Fibroblast of skin of scalp (primary cell): Measurements from ENCODE around the gene PKP3.
"Not testable (repeated sequence)": the region's sequence is repeated elsewhere in the genome, so short reads cannot be mapped to it uniquely, and the experiment has no call there.

ENCODE experiments used
- DNase-seq: peaks from one replicate; pipeline ENCODE4 v3.0.0-alpha.2; 2013

Gene PKP3

GRCh38 chr11:362642-363442 lies 31.2 kb upstream of the PKP3 start:
- no peak for DNase-seq

GRCh38 chr11:363443-363805 lies 30.6 kb upstream of the PKP3 start:
- not testable (repeated sequence) for DNase-seq

GRCh38 chr11:363948-364761 lies 29.9 kb upstream of the PKP3 start:
- DNase-seq = peak; percentile 37

GRCh38 chr11:364991-365725 lies 28.9 kb upstream of the PKP3 start:
- peak; percentile 57 for DNase-seq

DNA sequence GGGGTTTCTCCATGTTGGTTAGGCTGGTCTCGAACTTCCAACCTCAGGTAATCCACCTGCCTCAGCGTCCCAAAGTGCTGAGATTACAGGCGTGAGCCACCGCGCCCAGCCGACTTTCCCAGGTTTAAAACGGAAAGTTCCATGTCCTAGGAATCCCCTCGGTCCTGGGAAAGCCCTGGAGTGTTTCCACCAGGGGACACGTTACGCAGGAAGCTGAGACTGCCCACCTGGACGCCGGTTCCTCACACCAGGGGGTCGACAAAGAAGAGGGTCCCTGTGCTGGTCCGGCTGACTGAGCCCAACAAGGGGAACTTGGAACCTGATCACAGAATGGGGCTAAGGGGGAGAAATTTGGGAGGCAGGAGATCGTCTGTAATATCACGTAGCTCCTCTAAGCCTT lies 28.2 kb upstream of the PKP3 start:
- no peak for DNase-seq

- no peak for DNase-seq
Measured at GRCh38 chr11:367956-368413, 26.0 kb upstream of the PKP3 start.

- DNase-seq = no peak
Measured at GRCh38 chr11:368414-369335, 25.3 kb upstream of the PKP3 start.

- peak; percentile 47 for DNase-seq
Measured at GRCh38 chr11:369336-370018, 24.5 kb upstream of the PKP3 start, which contains the start of gene B4GALNT4. Gene B4GALNT4, plus strand, starts transcription at chr11:369499. Its CDS starts 305 bp downstream, at chr11:369804.

DNA sequence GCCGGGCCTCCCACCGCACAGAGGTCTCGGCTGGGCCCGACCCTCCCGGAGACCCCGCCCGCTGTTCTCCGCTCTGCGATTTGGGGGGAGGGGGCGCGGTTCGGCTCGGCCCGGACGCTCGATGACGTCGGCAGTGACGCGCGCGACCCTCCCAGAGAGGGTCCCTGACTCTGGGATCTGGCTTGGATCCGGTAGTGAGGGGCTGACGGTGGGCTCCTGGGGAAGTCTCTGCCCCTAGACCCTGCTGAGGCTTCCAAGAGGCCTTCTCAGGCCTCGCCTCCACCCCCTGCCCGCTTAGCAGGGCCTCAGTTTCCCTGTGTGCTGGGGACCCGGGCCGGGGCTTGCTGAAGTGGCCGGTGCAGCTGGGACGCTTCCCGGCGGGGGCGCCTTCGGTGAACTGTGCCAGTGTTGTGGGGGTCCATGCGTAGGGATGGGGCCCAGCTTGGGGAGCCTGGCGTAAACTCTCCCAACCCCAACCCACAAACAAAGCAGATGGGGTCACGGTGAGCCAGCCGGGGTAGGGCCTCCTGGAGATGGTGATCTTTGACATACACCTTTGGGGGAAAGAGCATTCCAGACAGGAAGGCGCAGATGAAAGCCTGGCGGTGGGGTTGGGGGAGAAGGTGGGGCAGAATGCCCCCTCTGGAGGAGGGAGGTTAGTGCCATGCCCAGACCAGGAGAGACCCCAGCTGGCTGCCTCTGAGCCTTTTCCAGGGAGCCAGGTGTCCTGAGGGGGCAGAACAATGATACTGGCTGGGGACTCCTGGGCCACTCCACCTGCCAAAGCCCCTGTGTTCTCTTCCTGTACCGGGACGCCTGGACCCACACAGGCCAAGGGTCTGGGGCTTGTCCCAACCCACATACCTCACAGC lies 23.7 kb upstream of the PKP3 start:
- DNase-seq = no peak

DNA sequence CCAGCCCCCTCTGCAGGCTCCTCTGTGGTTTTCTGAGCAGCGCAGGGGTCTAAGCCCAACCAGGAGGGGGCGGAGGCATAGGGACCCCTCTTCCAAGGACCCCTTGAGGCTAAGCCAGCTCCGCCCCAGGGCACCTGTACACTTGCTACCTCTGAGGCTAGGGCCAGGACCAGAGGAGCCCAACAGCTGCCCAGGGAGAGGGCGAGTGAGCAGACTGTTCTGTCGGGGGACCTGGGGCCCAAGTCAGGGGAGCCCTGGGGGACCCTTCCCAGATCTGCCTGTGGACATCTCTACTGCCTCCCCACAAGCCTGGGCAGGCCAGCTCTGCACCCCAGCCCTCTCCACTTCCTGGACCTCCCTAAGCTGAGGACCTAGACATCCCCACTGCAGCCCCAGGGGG lies 23.0 kb upstream of the PKP3 start:
- DNase-seq = no peak

DNA sequence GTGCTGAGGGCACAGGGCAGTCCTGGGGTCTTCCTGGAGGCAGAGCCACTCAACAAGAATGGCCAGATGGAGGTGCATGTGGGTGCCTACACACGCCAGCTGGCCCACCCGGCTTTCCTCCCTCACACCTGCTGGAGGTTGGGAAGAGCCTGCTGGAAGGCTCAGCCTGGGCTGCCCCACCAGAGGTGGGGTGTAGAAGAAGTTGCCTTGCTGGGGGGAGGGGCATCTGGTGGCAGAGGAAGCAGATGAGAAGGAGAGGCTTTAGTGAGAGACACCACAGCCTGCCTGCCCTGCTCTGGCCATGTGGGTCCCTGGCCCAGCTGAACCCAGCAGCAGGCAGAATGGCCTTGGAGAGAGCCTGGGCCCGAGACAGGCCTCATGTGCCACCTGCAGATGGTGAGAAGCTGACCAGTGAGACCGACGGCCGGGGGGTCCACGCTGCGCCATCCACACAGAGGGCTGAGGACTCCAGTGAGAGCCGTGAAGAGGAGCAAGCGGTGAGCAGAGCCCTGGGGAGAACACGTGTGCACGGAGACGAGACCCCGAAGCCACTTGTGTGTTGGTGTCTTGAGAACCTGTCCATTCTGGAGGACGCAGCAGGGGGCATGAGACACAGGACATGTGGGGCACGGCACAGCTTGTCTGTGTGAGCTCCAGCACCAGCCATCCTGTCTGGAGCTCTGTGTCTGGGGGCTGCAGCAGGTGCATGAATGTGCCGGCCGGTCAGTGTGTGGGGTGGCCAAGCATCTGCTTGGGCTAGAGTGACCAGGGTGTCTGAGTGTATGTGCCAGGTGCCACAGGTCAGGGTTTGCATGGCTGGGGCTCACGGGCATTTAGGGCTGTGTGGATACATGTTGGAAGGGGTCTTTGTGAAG lies 22.1 kb upstream of the PKP3 start:
- no peak for DNase-seq

DNA sequence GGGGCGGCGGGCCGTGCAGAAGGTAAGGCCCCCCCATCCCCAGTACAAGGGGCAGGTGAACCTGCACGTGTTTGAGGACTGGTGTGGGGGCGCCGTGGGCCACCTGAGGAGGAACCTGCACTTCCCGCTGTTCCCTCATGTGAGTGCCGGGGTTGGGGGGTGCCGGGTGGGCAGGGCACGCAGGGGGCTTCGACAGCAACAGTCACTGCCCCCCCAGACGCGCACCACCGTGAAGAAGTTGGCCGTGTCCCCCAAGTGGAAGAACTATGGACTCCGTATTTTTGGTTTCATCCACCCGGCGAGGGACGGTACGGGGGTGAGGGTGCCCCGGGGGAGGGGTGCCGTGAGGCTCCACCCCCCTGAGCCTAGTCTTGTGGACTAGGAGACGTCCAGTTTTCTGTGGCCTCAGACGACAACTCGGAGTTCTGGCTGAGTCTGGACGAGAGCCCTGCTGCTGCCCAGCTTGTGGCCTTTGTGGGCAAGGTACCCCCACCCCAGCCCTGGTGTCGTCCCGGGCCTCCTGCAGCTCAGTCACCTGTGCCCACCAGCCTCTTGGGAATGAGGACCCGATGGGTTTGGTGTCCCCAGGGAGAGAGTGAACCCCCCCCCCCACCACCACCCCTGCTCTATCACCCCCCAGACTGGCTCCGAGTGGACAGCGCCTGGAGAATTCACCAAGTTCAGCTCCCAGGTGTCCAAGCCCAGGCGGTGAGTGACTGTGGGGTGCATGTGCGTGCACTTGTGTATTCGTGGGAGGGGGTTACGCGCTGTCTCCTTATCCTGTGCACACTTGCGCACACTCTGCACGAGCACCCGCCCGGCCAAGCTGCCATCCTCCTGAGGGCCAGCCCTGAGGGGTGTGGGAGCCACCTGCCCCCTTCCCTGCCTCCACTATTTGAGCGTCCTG lies 20.9 kb upstream of the PKP3 start:
- no peak for DNase-seq

DNA sequence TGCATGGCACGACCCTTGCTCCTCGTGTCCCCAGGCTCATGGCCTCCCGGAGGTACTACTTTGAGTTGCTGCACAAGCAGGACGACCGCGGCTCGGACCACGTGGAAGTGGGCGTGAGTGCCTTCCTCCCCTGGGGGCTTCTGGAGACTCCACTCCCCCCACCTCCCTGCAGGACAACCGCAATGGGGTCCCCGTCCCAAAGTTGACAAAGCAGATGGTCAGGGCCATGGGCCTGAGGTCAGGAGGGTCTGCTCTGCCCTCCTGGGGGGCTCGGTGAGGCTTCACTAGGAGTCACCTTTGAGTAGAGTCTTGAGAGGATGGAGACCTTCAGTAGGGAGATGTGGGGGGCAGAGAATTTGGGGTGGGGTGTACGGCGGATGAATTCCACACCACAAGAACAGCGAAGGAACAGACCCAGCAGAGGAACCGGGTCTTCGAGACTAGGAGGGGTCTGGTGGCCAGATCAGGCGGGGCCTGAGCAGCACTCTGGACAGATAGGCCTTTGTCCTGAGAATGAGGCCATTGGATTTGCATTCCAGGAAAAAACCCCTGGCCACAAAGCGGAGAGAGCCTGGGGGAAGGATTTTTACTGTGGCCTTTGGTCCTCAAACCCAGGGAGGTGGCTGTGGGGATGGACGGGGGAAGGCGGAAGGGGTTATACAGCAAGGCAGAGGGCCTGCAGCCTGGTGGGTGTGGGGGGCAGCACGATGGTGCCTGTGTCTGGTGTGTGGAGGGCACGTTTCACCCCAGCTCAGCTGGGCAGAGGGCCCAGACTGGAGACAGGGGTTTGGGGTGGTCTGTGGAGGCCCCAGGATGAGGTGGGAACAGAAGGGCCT lies 20.1 kb upstream of the PKP3 start:
- no peak for DNase-seq

DNA sequence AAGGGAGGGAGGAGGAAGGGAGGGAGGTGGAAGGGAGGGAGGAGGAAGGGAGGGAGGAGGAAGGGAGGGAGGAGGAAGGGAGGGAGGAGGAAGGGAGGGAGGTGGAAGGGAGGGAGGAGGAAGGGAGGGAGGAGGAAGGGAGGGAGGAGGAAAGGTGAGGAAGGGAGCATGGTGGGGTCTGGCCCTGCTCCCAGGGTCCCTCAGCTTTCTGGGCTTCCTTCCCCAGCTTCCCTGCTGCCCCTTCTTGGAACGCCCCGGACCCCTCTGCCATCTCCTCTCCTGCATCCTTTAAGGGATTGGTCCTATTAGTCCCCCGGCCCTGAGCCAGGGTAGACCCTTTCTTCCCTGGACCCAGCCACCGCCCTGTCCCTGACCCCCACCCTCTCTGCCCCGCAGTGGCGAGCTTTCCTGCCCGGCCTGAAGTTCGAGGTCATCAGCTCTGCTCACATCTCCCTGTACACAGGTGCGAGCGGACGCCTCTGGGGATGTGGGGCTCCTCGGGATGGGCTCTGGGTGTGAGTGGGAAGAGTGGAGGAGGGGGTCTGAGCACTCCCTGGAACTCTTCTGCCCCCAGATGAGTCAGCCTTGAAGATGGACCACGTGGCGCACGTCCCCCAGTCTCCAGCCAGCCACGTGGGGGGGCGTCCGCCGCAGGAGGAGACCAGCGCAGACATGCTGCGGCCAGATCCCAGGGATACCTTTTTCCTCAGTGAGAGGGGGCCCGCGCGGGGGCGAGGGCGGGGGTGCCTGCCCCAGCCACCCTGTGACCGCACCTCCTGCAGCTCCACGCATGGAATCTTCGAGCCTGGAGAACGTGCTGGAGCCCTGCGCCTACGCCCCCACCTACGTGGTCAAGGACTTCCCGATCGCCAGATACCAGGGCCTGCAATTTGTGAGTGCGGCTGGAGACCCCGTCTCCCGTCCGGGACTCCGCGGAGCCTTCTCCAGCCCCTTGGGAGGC lies 18.7 kb upstream of the PKP3 start:
- no peak for DNase-seq

DNA sequence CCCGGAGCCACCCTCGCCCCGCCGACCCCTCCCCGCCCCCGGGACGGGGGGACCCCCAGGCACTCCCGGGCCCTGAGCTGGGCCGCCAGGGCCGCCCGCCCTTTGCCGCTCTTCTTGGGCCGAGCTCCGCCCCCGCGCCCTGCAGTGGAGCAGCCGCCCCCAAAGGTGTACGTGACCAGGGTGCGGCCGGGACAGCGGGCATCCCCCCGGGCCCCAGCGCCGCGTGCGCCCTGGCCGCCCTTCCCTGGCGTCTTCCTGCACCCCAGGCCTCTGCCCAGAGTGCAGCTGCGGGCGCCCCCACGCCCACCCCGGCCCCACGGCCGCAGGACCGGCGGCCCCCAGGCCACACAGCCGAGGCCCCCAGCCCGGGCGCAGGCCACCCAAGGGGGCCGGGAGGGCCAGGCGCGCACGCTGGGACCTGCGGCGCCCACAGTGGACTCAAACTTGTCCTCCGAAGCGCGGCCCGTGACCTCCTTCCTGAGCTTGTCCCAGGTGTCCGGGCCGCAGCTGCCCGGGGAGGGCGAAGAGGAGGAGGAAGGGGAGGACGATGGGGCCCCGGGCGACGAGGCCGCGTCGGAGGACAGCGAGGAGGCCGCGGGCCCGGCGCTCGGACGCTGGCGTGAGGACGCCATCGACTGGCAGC lies 17.4 kb upstream of the PKP3 start:
- no peak for DNase-seq
